NCI-H1417 (cell line): Measurements from ENCODE around the gene CFAP100.

Source experiments
- DNase-seq, 3 experiments: peaks; one replicate each; lab custom pipeline; 2025; lab: John Stamatoyannopoulos, UW

The CFAP100 gene

DNA sequence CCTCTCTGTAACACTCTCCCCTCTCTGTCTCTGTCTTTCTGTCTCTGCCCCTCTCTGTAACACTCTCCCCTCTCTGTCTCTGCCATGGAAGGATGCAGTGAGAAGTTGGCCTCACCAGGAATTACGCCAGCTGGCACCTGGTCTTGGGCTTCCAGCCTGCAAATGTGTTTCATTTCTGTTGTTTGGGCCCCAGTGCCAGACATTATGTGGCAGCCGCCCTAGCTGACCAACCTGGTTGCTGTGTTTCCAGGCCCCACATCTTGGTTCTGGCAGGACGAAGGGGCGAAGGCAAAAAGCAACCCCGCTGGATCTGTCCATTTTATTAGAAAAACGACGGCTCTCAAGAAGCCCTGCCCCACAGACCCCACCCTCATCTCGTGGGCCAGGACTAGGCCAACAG lies 86.2 kb downstream of the CFAP100 start:
- DNase-seq, result no peak

DNA sequence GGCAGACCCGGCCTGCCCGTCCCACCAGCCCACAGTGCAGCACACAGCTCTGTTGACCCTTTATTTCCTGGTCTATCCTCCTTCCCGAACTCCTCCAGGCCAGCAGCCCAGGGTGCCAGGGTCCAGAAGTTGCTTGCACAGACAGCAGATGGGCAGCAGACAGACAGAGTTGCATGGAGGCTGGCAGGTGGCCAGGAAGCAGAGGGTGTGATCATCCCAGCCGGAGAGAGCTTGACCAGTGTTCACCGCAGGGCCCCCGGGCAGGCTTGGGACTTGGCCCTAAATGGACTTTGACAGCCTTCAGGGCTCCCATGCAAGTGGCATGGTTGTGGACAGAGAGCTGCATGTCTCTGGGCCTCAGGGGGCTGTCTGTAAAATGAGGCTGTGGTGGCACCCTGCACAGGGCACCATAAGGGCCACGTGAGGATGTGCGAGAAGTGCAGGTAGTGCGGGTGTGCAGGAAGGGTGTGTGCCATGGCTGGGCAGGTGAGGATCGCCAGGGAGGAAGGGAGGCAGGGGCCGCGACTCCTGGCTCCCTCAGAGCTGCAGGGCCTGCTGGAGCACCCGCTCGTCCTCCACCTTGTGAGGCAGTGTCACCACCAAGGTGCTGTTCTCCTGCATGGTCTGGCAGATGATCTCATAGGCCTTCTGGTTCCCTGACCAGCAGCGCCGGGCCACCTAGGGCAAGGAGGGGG lies 87.2 kb downstream of the CFAP100 start:
- no peak for DNase-seq

DNA sequence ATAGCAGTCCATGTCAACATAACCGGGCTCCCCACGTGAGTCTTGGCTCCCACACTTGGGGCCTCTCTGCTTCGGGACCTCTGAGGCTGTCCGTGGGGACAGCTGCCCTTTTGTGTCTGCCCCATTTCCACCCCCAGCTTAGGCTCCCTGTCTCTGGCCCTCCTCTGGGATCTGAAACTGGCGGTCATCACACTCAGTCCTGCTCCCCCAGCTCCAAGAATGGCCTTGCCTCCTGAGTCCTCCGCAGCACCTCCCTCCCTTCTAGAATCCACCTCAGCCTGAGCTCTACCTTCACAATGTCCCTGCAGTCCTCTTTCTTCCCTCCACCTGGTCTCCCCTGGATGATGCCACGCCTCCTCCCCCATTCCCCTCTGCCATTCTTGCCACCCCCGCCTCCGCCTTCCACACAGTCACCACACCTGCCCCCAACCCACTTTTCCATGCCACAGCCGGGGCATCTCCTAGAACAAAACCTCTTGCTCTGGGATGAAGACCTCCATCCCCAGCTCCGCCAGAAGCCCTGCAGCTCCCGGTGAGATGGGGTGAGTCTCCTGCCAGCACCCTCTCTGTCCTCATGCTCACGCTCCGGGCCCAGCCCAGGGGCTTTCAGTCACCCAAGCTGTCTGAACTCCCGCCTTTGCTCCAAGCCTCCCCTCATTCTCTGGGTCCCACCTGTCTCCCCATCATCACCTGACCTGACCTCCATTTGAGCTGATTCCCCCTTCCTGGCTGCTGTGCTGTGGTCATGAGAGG lies 88.0 kb downstream of the CFAP100 start:
- no peak for DNase-seq

DNA sequence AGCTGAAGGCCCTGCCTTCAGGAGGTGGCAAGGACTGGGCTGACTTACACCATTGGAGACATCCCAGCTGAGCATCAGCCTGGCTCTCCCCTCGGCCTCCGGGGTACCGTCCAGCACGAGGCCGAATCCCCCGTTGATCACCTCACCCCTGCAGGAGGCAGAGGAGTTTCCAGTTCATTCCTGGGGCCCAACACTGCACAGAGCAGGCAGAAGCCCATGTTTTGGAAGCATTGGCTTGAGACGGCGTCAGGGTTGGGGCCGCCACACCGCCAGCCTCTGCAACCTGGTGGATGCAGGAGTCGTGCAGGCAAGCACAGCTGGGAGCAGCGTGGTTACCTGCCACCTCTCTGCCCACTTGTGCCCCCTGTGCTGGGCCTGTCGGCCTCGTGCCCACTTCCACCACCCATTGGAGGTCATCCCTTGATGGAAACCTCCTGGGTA lies 88.6 kb downstream of the CFAP100 start:
- no peak for DNase-seq

DNA sequence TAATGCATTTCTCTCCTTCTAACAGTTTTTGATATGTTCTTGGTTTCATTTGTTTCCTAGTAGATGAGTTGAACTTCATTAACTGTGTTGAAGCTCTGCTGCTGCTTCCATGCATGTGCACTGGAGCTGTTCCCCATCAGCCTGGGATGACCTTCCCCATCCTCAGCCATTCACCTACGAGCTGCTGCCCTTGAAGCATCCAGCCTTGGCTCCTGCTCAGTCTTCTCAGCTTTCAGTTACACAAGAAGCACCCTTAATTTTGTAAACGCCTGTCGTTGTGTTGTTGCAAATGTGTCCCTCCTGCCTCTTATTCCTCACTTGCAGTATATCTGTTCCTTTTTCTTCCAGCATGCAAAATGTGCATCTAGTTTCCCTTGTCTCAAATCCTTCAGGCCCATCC lies 89.4 kb downstream of the CFAP100 start:
- no peak for DNase-seq

DNA sequence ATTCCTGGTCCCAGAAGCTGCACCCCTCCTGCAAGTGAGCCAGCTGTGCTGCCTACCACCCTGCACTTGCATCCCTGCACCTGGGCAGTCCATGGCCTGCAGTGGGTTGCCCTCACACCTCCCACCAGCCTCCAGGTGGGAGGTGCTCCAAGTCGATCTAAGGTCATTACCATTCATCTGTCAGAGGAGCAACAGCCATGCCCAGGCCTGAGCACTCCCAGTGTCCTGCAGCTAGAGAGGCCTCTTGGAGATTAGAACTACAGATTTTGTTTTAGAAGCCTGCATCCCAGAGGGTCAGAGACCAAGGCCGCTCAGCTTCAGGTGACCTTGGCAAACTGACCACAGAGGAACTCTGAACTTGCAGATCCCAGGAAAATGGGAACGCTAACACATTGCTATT lies 90.0 kb downstream of the CFAP100 start:
- DNase-seq, result no peak

DNA sequence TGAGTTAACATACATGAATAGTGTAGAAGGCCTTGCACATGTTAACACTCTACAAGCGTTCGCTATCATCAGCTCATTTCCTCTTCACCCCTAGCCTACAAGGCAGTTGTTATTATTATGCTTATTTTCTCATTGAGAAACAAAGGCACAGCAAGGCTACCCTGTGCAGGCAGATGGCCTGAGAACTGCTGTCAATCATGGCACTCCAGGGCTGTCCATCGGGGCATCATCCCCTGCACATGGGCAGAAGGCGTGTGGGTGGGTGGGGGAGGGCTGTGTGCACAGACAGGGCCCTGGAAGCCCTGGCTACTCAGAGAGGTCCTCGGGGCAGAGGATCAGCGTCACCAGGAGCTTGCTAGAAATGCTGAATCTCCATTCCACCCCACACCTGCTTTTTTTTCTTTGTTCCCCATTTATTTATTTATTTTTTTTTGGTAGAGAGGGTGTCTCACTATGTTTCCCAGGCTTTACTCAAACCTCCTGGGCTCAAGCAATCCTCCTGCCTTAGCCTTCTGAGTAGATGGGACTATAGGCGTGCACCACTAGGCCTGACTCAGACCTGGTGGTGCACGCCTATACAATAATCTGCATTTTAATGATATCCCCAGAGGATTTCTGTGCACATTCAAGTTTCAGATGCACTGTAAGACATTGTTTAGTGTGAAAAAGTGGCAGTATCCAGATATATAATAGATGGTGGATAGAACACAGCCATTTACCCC lies 90.6 kb downstream of the CFAP100 start:
- peak in 1 of 3 experiments; percentile 13 for DNase-seq

DNA sequence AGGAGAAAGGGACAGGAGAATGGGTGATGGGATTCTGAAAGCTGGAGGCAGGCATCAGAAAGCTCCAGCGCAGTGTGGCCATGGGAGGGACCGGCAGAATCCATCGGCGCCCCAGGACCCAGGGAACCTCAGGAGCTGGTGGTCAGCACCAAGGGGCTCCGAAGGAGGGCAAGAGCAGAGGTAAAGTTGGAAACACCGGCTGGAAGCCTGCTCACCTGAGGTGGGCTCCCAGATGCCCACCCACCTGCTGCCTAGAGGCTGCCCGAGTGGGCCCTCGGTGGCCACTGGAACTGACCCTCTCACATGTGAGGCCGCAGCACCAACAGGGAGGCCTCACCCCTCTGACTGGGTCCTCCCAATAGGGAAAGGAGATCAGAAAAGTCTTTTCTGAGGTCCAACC lies 91.2 kb downstream of the CFAP100 start:
- no peak for DNase-seq
